ENCODE measurements around the gene NUP210L.
"Not testable (repeated sequence)": the region's sequence is repeated elsewhere in the genome, so short reads cannot be mapped to it uniquely, and the experiment has no call there.

NUP210L gene

GRCh38 chr1:154097873-154098272 is 57.0 kb downstream of the NUP210L start:
- no peak for DNase-seq (ENCODE audit: low spot score)

GRCh38 chr1:154095456-154096060 is 59.3 kb downstream of the NUP210L start:
- DNase-seq (ENCODE audit: low spot score) = no peak

GRCh38 chr1:154094411-154094810 is 60.5 kb downstream of the NUP210L start:
- no peak for DNase-seq (ENCODE audit: low spot score)

- no peak for DNase-seq (ENCODE audit: low spot score)
Measured at GRCh38 chr1:154093699-154094098, 61.2 kb downstream of the NUP210L start.

- DNase-seq (ENCODE audit: low spot score) = no peak
Measured at GRCh38 chr1:154091706-154092105, 63.2 kb downstream of the NUP210L start.

- no peak for DNase-seq (ENCODE audit: low spot score)
Measured at GRCh38 chr1:154087574-154087973, 67.3 kb downstream of the NUP210L start.

- DNase-seq (ENCODE audit: low spot score) = not testable (repeated sequence)
Measured at GRCh38 chr1:154083057-154083456, 71.8 kb downstream of the NUP210L start.

- DNase-seq (ENCODE audit: low spot score) = no peak
Measured at GRCh38 chr1:154081386-154082126, 73.3 kb downstream of the NUP210L start.

- no peak for DNase-seq (ENCODE audit: low spot score)
Measured at GRCh38 chr1:154076413-154076812, 78.5 kb downstream of the NUP210L start.

- DNase-seq (ENCODE audit: low spot score) = no peak
Measured at GRCh38 chr1:154075746-154076145, 79.1 kb downstream of the NUP210L start.

GRCh38 chr1:154062309-154062708 is 92.6 kb downstream of the NUP210L start:
- DNase-seq (ENCODE audit: low spot score) = no peak

GRCh38 chr1:154047436-154047835 is 107.4 kb downstream of the NUP210L start:
- DNase-seq (ENCODE audit: low spot score) = not testable (repeated sequence)

GRCh38 chr1:154033697-154034096 is 121.2 kb downstream of the NUP210L start:
- DNase-seq (ENCODE audit: low spot score) = not testable (repeated sequence)

- no peak for DNase-seq (ENCODE audit: low spot score)
Measured at GRCh38 chr1:154019940-154020339, 134.9 kb downstream of the NUP210L start.

- DNase-seq (ENCODE audit: low spot score) = no peak
Measured at GRCh38 chr1:154019269-154019668, 135.6 kb downstream of the NUP210L start.

- DNase-seq (ENCODE audit: low spot score) = no peak
Measured at GRCh38 chr1:154014154-154014907, 140.5 kb downstream of the NUP210L start.

GRCh38 chr1:154012543-154012942 is 142.3 kb downstream of the NUP210L start:
- DNase-seq (ENCODE audit: low spot score) = not testable (repeated sequence)

GRCh38 chr1:154012129-154012528 is 142.7 kb downstream of the NUP210L start:
- no peak for DNase-seq (ENCODE audit: low spot score)

GRCh38 chr1:154006136-154006535 is 148.7 kb downstream of the NUP210L start:
- DNase-seq (ENCODE audit: low spot score) = no peak

- no peak for DNase-seq (ENCODE audit: low spot score)
Measured at GRCh38 chr1:154000420-154000819, 154.5 kb downstream of the NUP210L start.

- not testable (repeated sequence) for DNase-seq (ENCODE audit: low spot score)
Measured at GRCh38 chr1:153996882-153997281, 158.0 kb downstream of the NUP210L start.

GRCh38 chr1:153995640-153996039 is 159.2 kb downstream of the NUP210L start:
- no peak for DNase-seq (ENCODE audit: low spot score)

- DNase-seq (ENCODE audit: low spot score) = no peak
Measured at GRCh38 chr1:153995202-153995601, 159.7 kb downstream of the NUP210L start.

Measured in kidney capillary endothelial cell (primary cell).